ENCODE measurements around the gene DPYSL5.
"Not testable (repeated sequence)": the region's sequence is repeated elsewhere in the genome, so short reads cannot be mapped to it uniquely, and the experiment has no call there.

GRCh38 chr2:26814072-26814765 lies 33.7 kb upstream of the DPYSL5 start:
- TF ChIP-seq RFX5 (IDR thresholded peaks at IDR 0.05; ENCODE audit: low read depth, low read length); PBX3 (IDR thresholded peaks at IDR 0.05; ENCODE audit: insufficient replicate concordance, low read depth, low read length); GABPA (IDR thresholded peaks at IDR 0.05; ENCODE audit: low read depth); CTCF (IDR thresholded peaks at IDR 0.05 in 2 of 3, conservative IDR thresholded peaks at IDR 0.05 in 1 of 3; ENCODE audit: control insufficient read depth in 2 of 3, extremely low read depth in 1 of 3, insufficient read depth in 1 of 3, low read depth in 3 of 3, low read length in 3 of 3); PRDM15 (CRISPR knock-in tag; IDR thresholded peaks at IDR 0.05); ATF3 (IDR thresholded peaks at IDR 0.05; ENCODE audit: borderline replicate concordance, extremely low read depth, low read depth, low read length); JUND (IDR thresholded peaks at IDR 0.05; ENCODE audit: low read depth, low read length); FOS (IDR thresholded peaks at IDR 0.05; ENCODE audit: borderline replicate concordance, extremely low read depth, insufficient read length); REST (IDR thresholded peaks at IDR 0.05; ENCODE audit: low read depth, low read length): not testable (repeated sequence)

Data from GM12878 (cell line).